HepG2 (cell line): ENCODE results near the gene PGPEP1. TPM values are rescaled to one million over a fixed set of nuclear protein-coding genes. Genes with fewer than 3 reads are reported as not detected.

Source experiments
- ATAC-seq: fragments of 200-7000 bp; cut with Tn5 transposase; 3 replicates; pipeline ENCODE4 v1.9.1; 2020; ENCODE audit warnings: mild to moderate bottlenecking, moderate library complexity
- BruUV-seq: library from RNA; stranded (reverse); fragments of 400-500 nt; replicated peaks from 2 replicates; lab custom pipeline; 2021; lab: Mats Ljungman, UMichigan
- CTCF ChIA-PET: fragments of 300-600 bp; formaldehyde crosslinking; extraction: SDS; loops from one replicate; lab custom pipeline; 2021; ENCODE audit warnings: low total read pairs, inconsistent platforms, low intra/inter-chr PET ratio; lab: Yijun Ruan, JAX
- POLR2A ChIA-PET: fragments of 350-600 bp; sonication (Branson Sonifier 250); formaldehyde crosslinking; loops from one replicate; lab custom pipeline; 2020; ENCODE audit warnings: antibody characterized with exemption, inconsistent platforms; lab: Yijun Ruan, JAX
- DNase-seq: peaks from one replicate; pipeline ENCODE4 v3.0.0-alpha.2; 2015; ENCODE audit warnings: low spot score
- FAIRE-seq: peaks from 3 replicates; lab custom pipeline; 2011; peaks lifted over from hg19 to GRCh38; lab: Jason Lieb, UNC
- H2AFZ ChIP-seq: one replicate; pipeline ENCODE4 v1.6.1; 2011; ENCODE audit warnings: low read length, inconsistent platforms
- H3K27ac ChIP-seq: fragments of 300-600 bp; 3 replicates; pipeline ENCODE4 v1.8.0; 2011; ENCODE audit warnings: mixed run types, mild to moderate bottlenecking, mixed read lengths, low read length, inconsistent platforms; ENCODE audit not compliant: insufficient read depth; ENCODE audit errors: extremely low read length
- H3K27me3 ChIP-seq, 2 experiments: fragments of 200-600 bp in 1 of 2; 2 replicates in 1 of 2; 3 replicates in 1 of 2; pipeline versions ENCODE4 v1.6.0 to v1.8.0; 2011; ENCODE audit warnings: low read length in 2 of 2, mild to moderate bottlenecking in 2 of 2, moderate library complexity in 2 of 2, inconsistent platforms in 1 of 2; ENCODE audit not compliant: insufficient read depth in 2 of 2, control insufficient read depth in 1 of 2
- H3K36me3 ChIP-seq, 2 experiments: fragments of 200-600 bp in 1 of 2; replicated peaks in 1 of 2; 2 replicates in 1 of 2; 3 replicates in 1 of 2; pipeline versions ENCODE4 v1.5.1 to v1.8.0; 2011; ENCODE audit warnings: low read length in 2 of 2, inconsistent platforms in 1 of 2; ENCODE audit not compliant: insufficient read depth in 2 of 2, control insufficient read depth in 1 of 2
- H3K4me1 ChIP-seq: 2 replicates; pipeline ENCODE4 v1.5.1; 2012; ENCODE audit warnings: low read length, inconsistent platforms; ENCODE audit not compliant: insufficient read depth
- H3K4me2 ChIP-seq: 2 replicates; pipeline ENCODE4 v1.6.0; 2011; ENCODE audit warnings: low read depth, low read length, inconsistent platforms
- H3K4me3 ChIP-seq, 3 experiments: fragments of 200-600 bp in 1 of 3; sonication (generic), shearing (Covaris generic) in 1 of 3; replicated peaks in 1 of 3; 2 replicates each; pipeline ENCODE4 v1.5.1; 2011 to 2016; ENCODE audit warnings: low read length in 3 of 3, inconsistent platforms in 2 of 3, low read depth in 2 of 3, mild to moderate bottlenecking in 2 of 3, control low read depth in 1 of 3, mixed read lengths in 1 of 3; ENCODE audit not compliant: insufficient read depth in 1 of 3
- H3K79me2 ChIP-seq: one replicate; pipeline ENCODE4 v1.6.1; 2011; ENCODE audit warnings: low read length, inconsistent platforms; ENCODE audit not compliant: insufficient read depth
- H3K9ac ChIP-seq: 2 replicates; pipeline ENCODE4 v1.6.0; 2011; ENCODE audit warnings: mild to moderate bottlenecking, low read depth, low read length, inconsistent platforms; ENCODE audit not compliant: insufficient read depth
- H3K9me3 ChIP-seq: 2 replicates; pipeline ENCODE4 v1.5.1; 2012; ENCODE audit warnings: mild to moderate bottlenecking, low read length
- H4K20me1 ChIP-seq: 2 replicates; pipeline ENCODE4 v1.6.0; 2011; ENCODE audit warnings: inconsistent platforms, mild to moderate bottlenecking, low read length, moderate library complexity; ENCODE audit not compliant: insufficient read depth
- ARNT2 ChIP-seq: sonication (generic); formaldehyde crosslinking; IDR thresholded peaks from 2 replicates; pipeline ENCODE4 v1.8.0; 2022; ENCODE audit warnings: mild to moderate bottlenecking, low read depth, missing genetic modification reagents, moderate library complexity
- DMTF1 ChIP-seq: sonication (generic); formaldehyde crosslinking; IDR thresholded peaks from 2 replicates; pipeline ENCODE4 v1.4.0; 2020; ENCODE audit warnings: mild to moderate bottlenecking, missing genetic modification reagents
- GFI1 ChIP-seq: sonication (generic); formaldehyde crosslinking; IDR thresholded peaks from 2 replicates; pipeline ENCODE4 v1.5.0; 2020; ENCODE audit warnings: missing genetic modification reagents, mild to moderate bottlenecking, borderline replicate concordance
- HES4 ChIP-seq: sonication (generic); formaldehyde crosslinking; IDR thresholded peaks from 2 replicates; pipeline ENCODE4 v1.9.0; 2021; ENCODE audit warnings: mild to moderate bottlenecking, missing genetic modification reagents, borderline replicate concordance
- HMGXB3 ChIP-seq: sonication (generic); formaldehyde crosslinking; IDR thresholded peaks from 2 replicates; pipeline ENCODE4 v1.4.0; 2020; ENCODE audit warnings: missing genetic modification reagents, borderline replicate concordance
- KLF6 ChIP-seq: IDR thresholded peaks from 2 replicates; pipeline ENCODE4 v1.8.0; 2016; ENCODE audit warnings: missing biosample characterization, missing genetic modification reagents
- MIXL1 ChIP-seq: IDR thresholded peaks from 2 replicates; pipeline ENCODE4 v1.6.1; 2016
- MYPOP ChIP-seq: sonication (generic); formaldehyde crosslinking; IDR thresholded peaks from 2 replicates; pipeline ENCODE4 v1.8.1; 2023; ENCODE audit warnings: mild to moderate bottlenecking, moderate library complexity, missing genetic modification reagents
- NONO ChIP-seq, 2 experiments: fragments of 450-650 bp in 1 of 2; sonication (generic) in 1 of 2; formaldehyde crosslinking in 1 of 2; IDR thresholded peaks in 1 of 2; conservative IDR thresholded peaks in 1 of 2; 2 replicates each; pipeline versions ENCODE4 v1.6.1 to v1.8.0; 2017 to 2022; ENCODE audit warnings: mild to moderate bottlenecking in 1 of 2, missing genetic modification reagents in 1 of 2, moderate library complexity in 1 of 2
- SNRNP70 ChIP-seq: fragments of 200-400 bp; formaldehyde crosslinking; IDR thresholded peaks from 2 replicates; pipeline ENCODE4 v1.6.1; 2017; ENCODE audit warnings: mild to moderate bottlenecking, low read depth, low read length, moderate library complexity
- TBL1XR1 ChIP-seq: fragments of 150-350 bp; IDR thresholded peaks from 2 replicates; pipeline ENCODE4 v1.6.1; 2014; ENCODE audit warnings: borderline replicate concordance, low read length; ENCODE audit not compliant: partially characterized antibody
- TOPORS ChIP-seq: sonication (generic); formaldehyde crosslinking; IDR thresholded peaks from 2 replicates; pipeline ENCODE4 v1.8.0; 2023; ENCODE audit warnings: mild to moderate bottlenecking, missing genetic modification reagents
- ZNF724P ChIP-seq: sonication (generic); formaldehyde crosslinking; IDR thresholded peaks from 2 replicates; pipeline ENCODE4 v1.8.0; 2022; ENCODE audit warnings: missing genetic modification reagents, borderline replicate concordance
- WGBS: methylation state at CpG from one replicate; pipeline ENCODE4 v1.1.6; 2017; ENCODE audit warnings: low lambda C conversion rate; 5-methylcytosine and 5-hydroxymethylcytosine counted together
- in situ Hi-C: cut with HindIII; loops from 2 replicates; pipeline ENCODE4 v1.10.0; 2017; ENCODE audit warnings: low pct_unique_long_range_greater_than_20kb; ENCODE audit not compliant: extremely low pct_ligation_motif_present
- intact Hi-C: fragments of 100-400 bp; cut with micrococcal nuclease; formaldehyde crosslinking; loops from one replicate; pipeline ENCODE4 v1.10.0; 2022; ENCODE audit not compliant: unreplicated experiment
- polyA plus RNA-seq, 8 experiments: library from polyadenylated mRNA; depleted of rRNA in 3 of 8; stranded (reverse) in 7 of 8; unstranded in 1 of 8; fragments of >200 nt; fragmentation: Illumina TruSeq in 4 of 8; extraction: Trizol in 4 of 8; gene quantifications; 2 replicates each; pipeline versions ENCODE4 v1.2.1 to v1.2.3, GENCODE V29; 2011 to 2016; ENCODE audit warnings: low read depth in 4 of 8, missing spikeins in 1 of 8, mixed read lengths in 1 of 8; ENCODE audit not compliant: insufficient read depth in 1 of 8
- total RNA-seq, 5 experiments: library from RNA; depleted of rRNA; stranded (reverse); fragments of >200 nt; fragmentation: Illumina TruSeq; extraction: Trizol; gene quantifications; 2 replicates each; pipeline ENCODE4 v1.2.3, GENCODE V29; 2016; ENCODE audit warnings: low read depth in 1 of 5

Gene PGPEP1
- total and polyA plus RNA-seq, 2 of the 13 experiments (the other 11 are each of a cell fraction or from before 2014, with no cell fraction given) = 53.1 to 56.6 TPM

- TF ChIP-seq HMGXB3 (CRISPR knock-in tag) = no peak
Observed at GRCh38 chr19:18368504-18369222, 28.3 kb downstream of the PGPEP1 start (continued).

- FAIRE-seq = no peak
- no peak for DNase-seq
- 68% methylated on average over 4 of the region's 4 CpGs for WGBS
- in situ Hi-C loops = no loop called here
- Histone ChIP-seq H4K20me1 (no peaks in the 10 kb centered on the region), H3K36me3 (0 out of 5 replicates have a peak, but pooled peaks cover 0 to 2% of the 10 kb centered on the region in 2 experiments), H3K4me1 (peaks cover 91% of the 10 kb centered on the region), H3K9ac (peak overlapping the region; percentile 76), H3K9me3 (no peaks in the 10 kb centered on the region), H3K4me3 (no peak overlapping the region), H3K79me2 (peaks cover 2% of the 10 kb centered on the region), H3K4me2 (peak overlapping the region; percentile 61), H3K27me3 (no peaks in the 10 kb centered on the region), H3K27ac (peak overlapping the region; percentile 94), H2AFZ (no peak overlapping the region)
- ChIA-PET CTCF (interaction anchor here (1.1 kb wide), 1 partner anchor 13 kb away, joined by 4 read pairs; the partner anchor contains the start of gene GDF15), POLR2A (interaction anchor here (1.5 to 17.4 kb wide), 3 partner anchors 10 to 92 kb away, joined by 3 to 514 read pairs (median 56); partner anchors contain the start of genes GDF15 and JUND)
- intact Hi-C loops = no loop called here
- no peak for ATAC-seq
- BruUV-seq = TSS peak; percentile 80
- TF ChIP-seq MYPOP (CRISPR knock-in tag) (no peak), KLF6 (CRISPR knock-in tag) (no peak), TBL1XR1 (no peak), GFI1 (no peak), HES4 (CRISPR knock-in tag) (no peak), DMTF1 (CRISPR knock-in tag) (no peak), ZNF724P (no peak), MIXL1 (CRISPR knock-in tag) (peak; percentile 8; the same call in 1 of the 2 replicates), SNRNP70 (no peak), NONO (IDR thresholded peaks at IDR 0.05) (no peak), NONO (CRISPR knock-in tag; conservative IDR thresholded peaks at IDR 0.05) (0 out of 2 replicates have a peak, but pooled peaks have one; percentile 12), TOPORS (no peak), ARNT2 (CRISPR knock-in tag) (no peak)
Observed at GRCh38 chr19:18373407-18373891, 33.1 kb downstream of the PGPEP1 start.
